ENCODE measurements around the gene ARHGEF4.

DNA sequence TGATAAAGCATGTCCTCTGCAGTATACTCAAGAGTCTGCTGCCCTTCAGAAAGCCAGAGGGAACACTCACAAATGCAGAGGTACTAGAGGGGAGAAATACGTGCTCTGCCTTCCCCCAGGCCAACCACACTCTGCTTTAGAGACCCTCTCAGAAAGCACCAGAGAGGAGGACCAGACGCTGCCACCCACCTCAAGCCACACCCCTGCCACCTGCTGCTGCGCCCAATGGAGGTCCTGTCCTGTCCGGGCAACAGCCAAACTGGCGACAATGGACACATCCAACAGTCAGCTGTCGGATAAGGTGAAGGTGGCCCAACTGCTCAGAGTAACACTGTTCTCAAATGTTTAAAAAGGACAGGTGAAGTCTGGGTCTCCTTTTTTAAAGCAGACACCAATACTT, 211.9 kb downstream of the ARHGEF4 start:
- TF ChIP-seq CTCF (IDR thresholded peaks at IDR 0.05) = no peak
- no peak for TF ChIP-seq POLR2A (IDR thresholded peaks at IDR 0.05)
- TF ChIP-seq POLR2AphosphoS5 (IDR thresholded peaks at IDR 0.05) = no peak
- no peak for TF ChIP-seq EP300 (IDR thresholded peaks at IDR 0.05)

Measured in sigmoid colon (tissue), 4 donors.